CD4-positive, alpha-beta T cell (primary cell): ENCODE measurements around the gene JCAD. TPM values are rescaled to one million over a fixed set of nuclear protein-coding genes. Genes with fewer than 3 reads are reported as not detected.

Experiments
- ATAC-seq: fragments of 200-7000 bp; cut with Tn5 transposase; one replicate; pipeline ENCODE4 v1.10.0; 2022; ENCODE audit warnings: mild to moderate bottlenecking; ENCODE audit not compliant: poor library complexity
- CTCF ChIA-PET: fragments of 350-600 bp; sonication (Branson Sonifier 250); formaldehyde crosslinking; loops from one replicate; lab custom pipeline; 2021; ENCODE audit warnings: antibody characterized with exemption, inconsistent platforms; lab: Charles Lee
- POLR2A ChIA-PET: fragments of 350-600 bp; sonication (Branson Sonifier 250); formaldehyde crosslinking; loops from one replicate; lab custom pipeline; 2021; ENCODE audit warnings: antibody characterized with exemption, inconsistent platforms; lab: Charles Lee
- DNase-seq, 14 experiments: peaks; one replicate each; pipeline ENCODE4 v3.0.0-alpha.2; 2013 to 2020; ENCODE audit warnings: mixed read lengths in 2 of 14
- H3K27ac ChIP-seq, 2 donors: one replicate each; pipeline versions ENCODE4 v1.5.1 to v1.7.0; 2013; ENCODE audit warnings: low read length in 2 of 2, low read depth in 1 of 2, mild to moderate bottlenecking in 1 of 2
- H3K27me3 ChIP-seq, 2 experiments: 1 replicate in 1 of 2; 2 replicates in 1 of 2; pipeline versions ENCODE4 v1.6.1 to v1.7.0; 2013; ENCODE audit warnings: low read length in 2 of 2, control low read depth in 1 of 2, mild to moderate bottlenecking in 1 of 2, moderate library complexity in 1 of 2; ENCODE audit not compliant: insufficient read depth in 2 of 2, control insufficient read depth in 1 of 2
- H3K36me3 ChIP-seq: one replicate; pipeline ENCODE4 v1.6.1; 2013; ENCODE audit warnings: low read length, control low read depth; ENCODE audit not compliant: insufficient read depth
- H3K4me1 ChIP-seq: one replicate; pipeline ENCODE4 v1.6.1; 2013; ENCODE audit warnings: low read length, control low read depth; ENCODE audit not compliant: insufficient read depth
- H3K4me3 ChIP-seq: one replicate; pipeline ENCODE4 v1.5.1; 2013; ENCODE audit warnings: mild to moderate bottlenecking, low read length, moderate library complexity
- H3K9me3 ChIP-seq, 2 experiments: 1 replicate in 1 of 2; 2 replicates in 1 of 2; pipeline versions ENCODE4 v1.6.1 to v1.7.0; 2013; ENCODE audit warnings: low read length in 2 of 2, mild to moderate bottlenecking in 2 of 2, control low read depth in 1 of 2, moderate library complexity in 1 of 2; ENCODE audit not compliant: control insufficient read depth in 1 of 2, insufficient read depth in 1 of 2
- H3K27ac Mint-ChIP-seq: one replicate; pipeline ENCODE4 v1.8.0; 2020; ENCODE audit warnings: mixed read lengths
- H3K27me3 Mint-ChIP-seq: one replicate; pipeline ENCODE4 v1.8.0; 2021; ENCODE audit warnings: mixed read lengths
- H3K36me3 Mint-ChIP-seq: one replicate; pipeline ENCODE4 v1.8.0; 2021; ENCODE audit warnings: low read depth, mixed read lengths
- H3K4me1 Mint-ChIP-seq: one replicate; pipeline ENCODE4 v1.8.0; 2021; ENCODE audit warnings: low read depth, mixed read lengths
- H3K4me3 Mint-ChIP-seq: one replicate; pipeline ENCODE4 v1.8.0; 2020; ENCODE audit warnings: mild to moderate bottlenecking, mixed read lengths
- H3K9me3 Mint-ChIP-seq: one replicate; pipeline ENCODE4 v1.8.0; 2020; ENCODE audit warnings: mixed read lengths
- intact Hi-C, 2 experiments: fragments of 100-400 bp; cut with DNase I in 1 of 2; cut with micrococcal nuclease in 1 of 2; formaldehyde crosslinking; loops; one replicate each; pipeline versions ENCODE4 v1.15.1 to v1.9.0; 2023 to 2025; cut with DNase I, micrococcal nuclease
- total RNA-seq, 174 experiments: library from RNA in 2 of 174; stranded (reverse) in 2 of 174; gene quantifications; one replicate each; pipeline ENCODE4 v1.2.3 and lab custom pipeline; 2021 to 2026
- TF ChIP-seq, protein P1 (sequence below): fragments of 200-600 bp; IDR thresholded peaks from one replicate; pipeline ENCODE4 v1.8.0; 2022; ENCODE audit warnings: antibody characterized with exemption, mild to moderate bottlenecking

JCAD gene
- total RNA-seq, 2 experiments from 2014 or later: not detected

DNA sequence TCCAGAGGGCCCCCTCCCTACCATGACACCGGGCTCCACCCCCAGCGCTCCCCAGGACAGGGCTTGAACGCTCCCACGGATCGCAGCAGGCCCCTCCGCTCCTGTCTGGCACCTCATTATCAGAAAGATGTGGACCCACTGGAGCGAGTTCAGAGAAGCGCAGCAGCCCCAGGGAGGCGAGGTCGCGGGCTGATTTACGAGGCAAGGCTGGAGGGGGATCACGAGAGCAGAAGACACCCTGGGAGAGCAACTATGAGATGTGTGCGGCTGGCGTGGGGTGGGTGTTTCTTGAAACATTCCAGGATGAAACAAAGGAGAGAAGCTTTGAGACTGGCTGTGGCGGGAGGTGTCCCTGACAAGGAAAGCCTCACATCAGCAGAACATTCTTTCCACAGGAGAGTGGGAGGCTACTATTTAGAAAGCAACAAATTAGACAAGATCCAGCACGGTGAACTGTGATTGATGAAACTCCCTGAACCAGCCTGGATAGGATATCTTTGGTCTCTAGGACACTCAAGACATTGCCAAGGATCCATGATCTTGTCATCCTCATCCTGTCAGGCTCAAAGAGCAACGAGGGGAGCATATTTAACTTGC is 66.0 kb downstream of the JCAD start:
- ChIA-PET POLR2A (no interaction called here), CTCF (no interaction called here)
- Histone ChIP-seq H3K27me3 (peaks cover 12 to 26% of the 10 kb centered on the region in 2 experiments), H3K9me3 (no peaks in the 10 kb centered on the region), H3K27ac (no peak overlapping the region), H3K36me3 (no peaks in the 10 kb centered on the region), H3K4me3 (no peak overlapping the region), H3K4me1 (no peaks in the 10 kb centered on the region)
- ATAC-seq (no peak), DNase-seq (no peak)
- Mint-ChIP-seq H3K4me3 (no peak overlapping the region), H3K9me3 (no peaks in the 10 kb centered on the region), H3K4me1 (no peaks in the 10 kb centered on the region), H3K36me3 (no peaks in the 10 kb centered on the region), H3K27ac (no peak overlapping the region), H3K27me3 (peaks cover 75% of the 10 kb centered on the region)
- TF ChIP-seq, protein P1, sequence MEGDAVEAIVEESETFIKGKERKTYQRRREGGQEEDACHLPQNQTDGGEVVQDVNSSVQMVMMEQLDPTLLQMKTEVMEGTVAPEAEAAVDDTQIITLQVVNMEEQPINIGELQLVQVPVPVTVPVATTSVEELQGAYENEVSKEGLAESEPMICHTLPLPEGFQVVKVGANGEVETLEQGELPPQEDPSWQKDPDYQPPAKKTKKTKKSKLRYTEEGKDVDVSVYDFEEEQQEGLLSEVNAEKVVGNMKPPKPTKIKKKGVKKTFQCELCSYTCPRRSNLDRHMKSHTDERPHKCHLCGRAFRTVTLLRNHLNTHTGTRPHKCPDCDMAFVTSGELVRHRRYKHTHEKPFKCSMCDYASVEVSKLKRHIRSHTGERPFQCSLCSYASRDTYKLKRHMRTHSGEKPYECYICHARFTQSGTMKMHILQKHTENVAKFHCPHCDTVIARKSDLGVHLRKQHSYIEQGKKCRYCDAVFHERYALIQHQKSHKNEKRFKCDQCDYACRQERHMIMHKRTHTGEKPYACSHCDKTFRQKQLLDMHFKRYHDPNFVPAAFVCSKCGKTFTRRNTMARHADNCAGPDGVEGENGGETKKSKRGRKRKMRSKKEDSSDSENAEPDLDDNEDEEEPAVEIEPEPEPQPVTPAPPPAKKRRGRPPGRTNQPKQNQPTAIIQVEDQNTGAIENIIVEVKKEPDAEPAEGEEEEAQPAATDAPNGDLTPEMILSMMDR: no peak
- intact Hi-C loops: no loop called here

DNA sequence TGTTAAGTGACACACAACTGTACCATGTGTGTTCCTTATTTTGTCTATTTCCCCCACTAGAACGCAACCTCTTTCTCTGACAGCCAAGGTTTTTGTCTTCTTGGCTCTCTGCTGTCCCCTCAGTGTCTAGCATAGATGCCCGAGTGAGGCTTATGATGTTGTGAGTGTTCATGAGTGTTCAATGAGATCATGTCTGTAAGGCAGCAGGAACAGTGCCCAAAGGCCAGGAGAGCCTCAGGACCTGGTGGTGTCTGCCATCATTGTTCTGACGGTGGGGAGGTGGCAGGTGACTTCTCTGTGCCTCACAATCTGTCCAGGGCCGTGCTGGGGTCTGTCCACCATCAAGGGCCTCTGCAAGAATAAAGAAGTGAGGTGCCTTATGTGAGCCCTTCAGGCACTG is 66.5 kb downstream of the JCAD start:
- DNase-seq (no peak), ATAC-seq (no peak)
- H3K4me3 ChIP-seq: no peak overlapping the region
- POLR2A ChIA-PET: no interaction called here
- CTCF ChIA-PET: interaction anchor here (1.0 kb wide), 1 partner anchor 10 kb away, joined by 3 read pairs; no protein-coding TSS in a partner anchor
- H3K36me3 ChIP-seq: no peaks in the 10 kb centered on the region
- no peaks in the 10 kb centered on the region for H3K4me1 ChIP-seq
- Mint-ChIP-seq H3K36me3 (no peaks in the 10 kb centered on the region), H3K9me3 (no peaks in the 10 kb centered on the region), H3K4me3 (no peak overlapping the region), H3K4me1 (no peaks in the 10 kb centered on the region), H3K27me3 (peaks cover 70% of the 10 kb centered on the region), H3K27ac (no peak overlapping the region)
- no peak overlapping the region for H3K27ac ChIP-seq
- TF ChIP-seq, protein P1: no peak
- intact Hi-C loops: no loop called here
- H3K27me3 ChIP-seq: peaks cover 12 to 24% of the 10 kb centered on the region in 2 experiments
- H3K9me3 ChIP-seq: no peaks in the 10 kb centered on the region

DNA sequence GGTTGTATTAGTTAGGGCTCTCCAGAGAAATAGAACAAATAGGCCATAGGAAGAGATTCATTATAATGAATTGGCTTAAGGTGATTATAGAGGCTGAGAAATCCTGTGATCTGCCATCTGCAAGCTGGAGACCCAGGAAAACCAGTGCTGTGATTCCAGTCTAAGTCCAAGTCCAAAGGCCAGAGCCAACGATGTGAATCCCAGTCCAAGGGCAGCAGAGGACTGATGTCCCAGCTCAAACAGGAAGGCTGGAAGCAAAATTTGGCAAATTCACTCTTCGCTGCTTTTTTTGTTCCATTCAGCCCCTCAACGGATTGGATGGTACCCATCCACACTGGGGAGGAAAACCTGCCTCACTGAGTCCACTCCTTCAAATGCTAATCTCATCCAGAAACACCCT is 68.0 kb downstream of the JCAD start:
- H3K4me1 ChIP-seq: no peaks in the 10 kb centered on the region
- Mint-ChIP-seq H3K4me1 (no peaks in the 10 kb centered on the region), H3K27ac (no peak overlapping the region), H3K4me3 (no peak overlapping the region), H3K36me3 (no peaks in the 10 kb centered on the region), H3K27me3 (peaks cover 65% of the 10 kb centered on the region), H3K9me3 (no peaks in the 10 kb centered on the region)
- TF ChIP-seq, protein P1: no peak
- intact Hi-C loops: no loop called here
- H3K36me3 ChIP-seq: no peaks in the 10 kb centered on the region
- no peak for ATAC-seq
- no peak overlapping the region for H3K27ac ChIP-seq
- DNase-seq: no peak
- CTCF ChIA-PET: no interaction called here
- H3K27me3 ChIP-seq: peaks cover 5 to 12% of the 10 kb centered on the region in 2 experiments
- H3K9me3 ChIP-seq: no peaks in the 10 kb centered on the region
- POLR2A ChIA-PET: no interaction called here
- H3K4me3 ChIP-seq: no peak overlapping the region
